Measurements from ENCODE around the gene ADGRD1.
"Not testable (repeated sequence)": the region's sequence is repeated elsewhere in the genome, so short reads cannot be mapped to it uniquely, and the experiment has no call there.

The ADGRD1 gene

DNA sequence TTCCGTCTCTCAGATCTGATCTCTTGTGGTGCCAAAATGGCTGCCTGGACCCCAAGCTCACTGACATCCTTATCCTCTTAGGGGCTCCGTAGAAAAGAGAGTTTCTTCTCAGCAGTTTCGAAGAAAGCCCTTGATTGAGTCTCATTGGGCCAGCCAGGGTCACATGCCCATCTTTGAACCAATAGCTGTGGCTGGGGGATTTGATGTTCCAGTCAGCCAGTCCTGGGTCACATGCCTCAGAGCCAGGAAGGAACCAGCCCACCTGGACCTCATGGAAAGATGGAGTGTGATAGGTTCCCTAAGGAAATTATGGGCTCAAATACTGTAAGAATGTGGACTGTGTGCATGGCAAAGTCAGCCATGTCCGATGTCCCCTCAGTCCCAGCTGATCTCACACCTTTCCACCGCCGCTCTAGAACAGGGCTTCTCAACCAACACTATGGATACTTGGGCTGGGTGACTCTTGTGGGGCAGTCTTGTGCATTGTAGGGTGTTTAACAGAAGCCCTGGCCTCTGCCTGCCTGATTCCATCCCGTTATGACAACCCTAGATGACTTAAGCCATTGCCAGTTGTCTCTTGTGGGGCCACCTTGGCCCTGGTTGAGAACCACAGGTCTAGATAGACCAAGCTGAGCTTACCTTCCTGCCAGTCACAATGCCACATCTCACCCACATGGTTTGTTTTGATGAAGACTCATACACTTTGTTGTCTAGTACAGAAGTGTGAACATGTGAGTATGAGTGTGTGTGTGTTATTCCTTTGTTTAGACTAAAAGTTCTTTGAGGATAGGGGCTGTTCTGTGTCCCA, 163.9 kb downstream of the ADGRD1 start:
- no peak overlapping the region for H3K4me3 ChIP-seq (replicated peaks in 1 of 2; ENCODE audit: low read depth in 2 of 2, low read length in 2 of 2)
- DNase-seq (ENCODE audit: low read depth in 2 of 2): no peak
- TF ChIP-seq, protein P1, sequence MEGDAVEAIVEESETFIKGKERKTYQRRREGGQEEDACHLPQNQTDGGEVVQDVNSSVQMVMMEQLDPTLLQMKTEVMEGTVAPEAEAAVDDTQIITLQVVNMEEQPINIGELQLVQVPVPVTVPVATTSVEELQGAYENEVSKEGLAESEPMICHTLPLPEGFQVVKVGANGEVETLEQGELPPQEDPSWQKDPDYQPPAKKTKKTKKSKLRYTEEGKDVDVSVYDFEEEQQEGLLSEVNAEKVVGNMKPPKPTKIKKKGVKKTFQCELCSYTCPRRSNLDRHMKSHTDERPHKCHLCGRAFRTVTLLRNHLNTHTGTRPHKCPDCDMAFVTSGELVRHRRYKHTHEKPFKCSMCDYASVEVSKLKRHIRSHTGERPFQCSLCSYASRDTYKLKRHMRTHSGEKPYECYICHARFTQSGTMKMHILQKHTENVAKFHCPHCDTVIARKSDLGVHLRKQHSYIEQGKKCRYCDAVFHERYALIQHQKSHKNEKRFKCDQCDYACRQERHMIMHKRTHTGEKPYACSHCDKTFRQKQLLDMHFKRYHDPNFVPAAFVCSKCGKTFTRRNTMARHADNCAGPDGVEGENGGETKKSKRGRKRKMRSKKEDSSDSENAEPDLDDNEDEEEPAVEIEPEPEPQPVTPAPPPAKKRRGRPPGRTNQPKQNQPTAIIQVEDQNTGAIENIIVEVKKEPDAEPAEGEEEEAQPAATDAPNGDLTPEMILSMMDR (IDR thresholded peaks at IDR 0.05; ENCODE audit: low read depth, low read length): no peak

DNA sequence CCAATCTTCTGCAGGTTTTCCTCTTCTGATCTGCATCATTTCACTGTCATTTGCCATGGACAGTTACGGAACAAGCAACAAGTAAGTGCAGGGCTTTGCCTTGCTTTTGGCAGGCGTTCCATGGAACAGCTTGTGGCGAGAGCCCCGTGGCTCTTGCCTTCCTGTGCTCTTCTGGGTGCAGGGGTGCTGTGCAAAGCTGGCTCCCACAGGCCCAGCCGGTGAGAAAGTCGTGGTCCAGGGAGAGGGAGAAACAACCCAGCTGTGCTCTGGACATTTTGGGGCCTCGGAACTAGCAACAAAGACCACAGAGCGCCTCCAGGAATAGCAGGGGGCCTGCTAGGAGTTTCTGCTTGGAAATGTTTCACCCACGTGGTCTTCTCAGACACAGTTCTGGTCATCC, 164.7 kb downstream of the ADGRD1 start:
- no peak overlapping the region for H3K4me3 ChIP-seq (replicated peaks in 1 of 2; ENCODE audit: low read depth in 2 of 2, low read length in 2 of 2)
- TF ChIP-seq, protein P1 (IDR thresholded peaks at IDR 0.05; ENCODE audit: low read depth, low read length): no peak
- DNase-seq (ENCODE audit: low read depth in 2 of 2): no peak

DNA sequence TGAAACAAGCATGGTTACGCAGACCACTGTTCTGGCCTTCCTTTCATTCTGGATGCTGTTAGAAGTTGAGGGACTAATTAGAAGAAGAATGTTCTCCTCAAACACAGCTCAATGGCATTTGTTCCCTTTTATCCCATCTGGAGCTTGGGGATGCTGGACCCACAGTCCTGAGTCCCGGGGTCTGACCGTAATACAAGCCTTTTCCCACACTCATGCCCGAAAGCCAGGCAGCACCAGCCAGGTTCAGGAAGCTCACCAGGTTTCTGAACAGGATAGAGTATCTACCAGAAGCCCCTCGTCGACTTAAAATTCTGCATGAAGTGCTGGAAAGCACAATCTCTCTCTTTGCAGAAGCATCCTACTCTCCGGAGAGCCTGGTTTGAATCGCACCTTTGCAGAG, 165.6 kb downstream of the ADGRD1 start:
- not testable (repeated sequence) for H3K4me3 ChIP-seq (replicated peaks in 1 of 2; ENCODE audit: low read depth in 2 of 2, low read length in 2 of 2); DNase-seq (ENCODE audit: low read depth in 2 of 2)

DNA sequence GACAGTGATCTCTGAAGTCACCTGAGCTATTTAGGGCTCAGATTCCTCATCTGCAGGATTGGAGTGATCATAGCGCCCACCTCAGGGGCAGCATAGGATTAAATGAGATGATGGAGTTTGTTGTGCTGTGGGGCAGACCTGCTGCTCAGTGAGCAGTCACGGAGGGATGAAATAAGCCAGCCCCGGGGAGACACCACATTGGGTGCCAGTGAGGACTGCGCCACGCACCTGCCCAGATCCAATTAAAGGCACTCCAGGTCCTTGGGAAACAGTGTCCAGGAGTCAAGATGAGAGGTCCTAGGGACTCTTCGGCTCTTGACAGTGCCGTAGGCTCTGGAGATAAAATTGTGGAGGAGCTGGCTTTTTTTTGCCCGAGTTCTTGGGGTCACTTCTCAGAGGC, 166.2 kb downstream of the ADGRD1 start:
- TF ChIP-seq, protein P1 (IDR thresholded peaks at IDR 0.05; ENCODE audit: low read depth, low read length): no peak
- H3K4me3 ChIP-seq (replicated peaks in 1 of 2; ENCODE audit: low read depth in 2 of 2, low read length in 2 of 2): no peak overlapping the region
- DNase-seq (ENCODE audit: low read depth in 2 of 2): no peak

DNA sequence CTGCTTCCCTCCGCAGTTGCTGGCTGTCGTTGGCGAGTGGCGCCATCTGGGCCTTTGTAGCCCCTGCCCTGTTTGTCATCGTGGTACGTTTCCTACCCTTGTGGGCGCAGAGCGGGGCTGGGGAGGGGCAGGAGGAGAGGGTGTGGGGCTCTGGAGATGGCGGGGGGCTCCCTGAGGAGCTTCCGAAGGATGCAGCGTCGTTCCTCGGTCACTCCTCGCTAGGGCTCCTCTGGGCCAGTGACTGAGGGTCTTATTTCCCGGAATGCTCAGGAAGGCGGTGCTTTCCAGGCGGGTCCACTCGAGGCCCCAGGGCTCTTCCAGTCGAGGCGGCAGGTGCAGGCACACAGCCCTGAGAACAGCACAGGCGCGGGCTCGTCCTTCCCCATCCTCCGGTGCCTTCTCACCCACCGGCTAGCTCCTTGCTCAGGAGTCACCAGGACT, 167.1 kb downstream of the ADGRD1 start:
- TF ChIP-seq, protein P1 (IDR thresholded peaks at IDR 0.05; ENCODE audit: low read depth, low read length): no peak
- DNase-seq (ENCODE audit: low read depth in 2 of 2): no peak
- no peak overlapping the region for H3K4me3 ChIP-seq (replicated peaks in 1 of 2; ENCODE audit: low read depth in 2 of 2, low read length in 2 of 2)

DNA sequence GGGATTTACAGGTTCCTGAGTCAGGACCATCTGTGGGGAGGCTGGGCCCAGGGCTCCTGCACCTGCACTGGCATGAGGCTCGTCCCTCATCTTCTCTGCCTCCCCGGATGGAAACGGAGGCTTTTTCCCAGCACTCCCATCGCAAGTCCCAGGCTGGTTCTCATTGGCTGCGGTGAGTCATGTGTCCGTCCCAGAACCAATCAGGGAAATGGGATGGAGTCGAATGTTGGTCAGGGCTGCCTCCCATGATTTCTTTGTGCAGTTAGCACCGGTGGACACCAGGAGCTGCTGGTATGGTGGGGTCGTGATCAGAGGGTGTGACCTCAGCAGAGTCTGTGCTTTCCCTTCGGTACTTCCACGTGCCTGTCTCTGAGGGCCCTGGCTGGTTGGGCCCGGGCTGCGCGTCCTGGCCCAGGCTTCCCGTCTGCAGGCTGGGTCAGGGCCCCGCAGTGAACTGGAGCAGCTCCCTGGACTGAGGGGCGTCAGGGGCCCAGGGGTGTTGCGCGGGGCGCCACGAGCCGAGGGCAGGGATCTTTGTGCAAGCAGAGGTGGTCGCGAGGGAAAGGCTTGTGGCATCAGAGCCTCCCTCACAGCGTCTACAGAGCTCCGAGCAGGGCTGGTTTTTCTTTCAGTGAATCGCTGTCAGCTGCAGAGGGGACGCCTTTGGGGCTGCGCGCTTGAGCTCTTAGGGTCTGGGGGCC, 168.1 kb downstream of the ADGRD1 start:
- TF ChIP-seq, protein P1 (IDR thresholded peaks at IDR 0.05; ENCODE audit: low read depth, low read length): no peak
- no peak for DNase-seq (ENCODE audit: low read depth in 2 of 2)
- H3K4me3 ChIP-seq (replicated peaks in 1 of 2; ENCODE audit: low read depth in 2 of 2, low read length in 2 of 2): no peak overlapping the region

DNA sequence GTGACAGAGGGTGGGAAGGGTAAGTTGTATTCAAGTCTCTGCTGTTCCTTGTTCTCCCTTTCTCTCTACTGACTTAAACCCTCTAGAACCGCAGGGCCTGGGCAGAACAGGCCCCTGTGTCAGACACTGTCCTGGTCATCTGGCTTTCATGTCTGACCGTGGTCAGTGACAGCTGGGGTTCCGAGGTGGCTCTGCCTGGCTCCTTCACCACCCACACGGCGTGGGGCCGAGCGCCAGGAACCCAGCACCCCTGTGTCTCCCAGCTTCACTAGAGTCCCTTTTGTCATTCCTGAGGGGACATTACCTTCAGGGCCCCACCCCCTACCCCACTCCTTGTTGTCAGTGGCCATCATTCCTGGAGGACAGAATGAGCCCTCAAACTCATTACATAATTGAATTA, 168.9 kb downstream of the ADGRD1 start:
- TF ChIP-seq, protein P1 (IDR thresholded peaks at IDR 0.05; ENCODE audit: low read depth, low read length): no peak
- H3K4me3 ChIP-seq (replicated peaks in 1 of 2; ENCODE audit: low read depth in 2 of 2, low read length in 2 of 2): no peak overlapping the region
- DNase-seq (ENCODE audit: low read depth in 2 of 2): no peak

All from cardiac fibroblast (primary cell).